ENCODE measurements around the gene ACBD4. TPM values are rescaled to one million over a fixed set of nuclear protein-coding genes. Genes with fewer than 3 reads are reported as not detected.

The ACBD4 gene
- total and polyA plus RNA-seq, 2 donors from 2014 or later: 19.2 to 46.3 TPM

DNA sequence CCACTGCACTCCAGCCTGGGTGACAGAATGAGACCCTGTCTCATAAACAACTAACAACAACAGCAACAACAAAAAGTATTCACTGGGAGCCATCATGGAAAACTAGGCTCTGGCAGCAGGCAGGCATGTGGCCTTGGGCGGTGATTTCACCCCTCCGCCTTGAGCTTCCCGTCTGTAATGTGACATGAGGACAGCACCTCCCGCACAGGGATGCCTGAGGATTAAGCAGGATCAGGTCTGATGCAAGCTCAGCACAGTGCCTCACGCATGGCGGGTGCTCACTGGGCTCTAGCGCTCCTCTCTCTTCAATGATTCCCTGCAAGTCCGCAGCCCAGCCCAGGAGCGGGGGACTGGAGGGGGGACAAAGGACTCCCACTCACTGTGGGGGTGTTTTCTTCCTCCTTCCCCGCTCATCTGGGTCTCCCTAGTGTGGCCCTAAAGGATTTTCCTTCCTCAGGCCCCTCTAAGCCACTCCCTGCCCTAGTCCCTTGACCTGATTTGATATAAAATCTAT, 6.0 kb upstream of the ACBD4 start:
- intact Hi-C loops (cut with DNase I): no loop called here
- FAIRE-seq: no peak
- Histone ChIP-seq H3K27ac (ENCODE audit: low read depth in 2 of 2, low read length in 2 of 2) (no peak overlapping the region), H3K9ac (ENCODE audit: low read length in 3 of 3) (no peak overlapping the region), H3K4me1 (ENCODE audit: control insufficient read depth in 2 of 3, insufficient read depth in 2 of 3, low read depth in 1 of 3, low read length in 3 of 3) (peaks cover 0 to 21% (median 6%) of the 10 kb centered on the region in 3 donors), H3K4me3 (ENCODE audit: low read length in 3 of 3) (no peak overlapping the region), H3K27me3 (ENCODE audit: control insufficient read depth, insufficient read depth, low read length) (no peaks in the 10 kb centered on the region), H3K36me3 (ENCODE audit: control insufficient read depth in 2 of 3, insufficient read depth in 3 of 3, low read length in 3 of 3) (no peaks in the 10 kb centered on the region), H3K9me3 (ENCODE audit: control insufficient read depth in 2 of 3, insufficient read depth in 1 of 3, low read length in 3 of 3) (no peaks in the 10 kb centered on the region)
- TF ChIP-seq, protein P1, sequence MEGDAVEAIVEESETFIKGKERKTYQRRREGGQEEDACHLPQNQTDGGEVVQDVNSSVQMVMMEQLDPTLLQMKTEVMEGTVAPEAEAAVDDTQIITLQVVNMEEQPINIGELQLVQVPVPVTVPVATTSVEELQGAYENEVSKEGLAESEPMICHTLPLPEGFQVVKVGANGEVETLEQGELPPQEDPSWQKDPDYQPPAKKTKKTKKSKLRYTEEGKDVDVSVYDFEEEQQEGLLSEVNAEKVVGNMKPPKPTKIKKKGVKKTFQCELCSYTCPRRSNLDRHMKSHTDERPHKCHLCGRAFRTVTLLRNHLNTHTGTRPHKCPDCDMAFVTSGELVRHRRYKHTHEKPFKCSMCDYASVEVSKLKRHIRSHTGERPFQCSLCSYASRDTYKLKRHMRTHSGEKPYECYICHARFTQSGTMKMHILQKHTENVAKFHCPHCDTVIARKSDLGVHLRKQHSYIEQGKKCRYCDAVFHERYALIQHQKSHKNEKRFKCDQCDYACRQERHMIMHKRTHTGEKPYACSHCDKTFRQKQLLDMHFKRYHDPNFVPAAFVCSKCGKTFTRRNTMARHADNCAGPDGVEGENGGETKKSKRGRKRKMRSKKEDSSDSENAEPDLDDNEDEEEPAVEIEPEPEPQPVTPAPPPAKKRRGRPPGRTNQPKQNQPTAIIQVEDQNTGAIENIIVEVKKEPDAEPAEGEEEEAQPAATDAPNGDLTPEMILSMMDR (IDR thresholded peaks at IDR 0.05; ENCODE audit: borderline replicate concordance, extremely low read depth, insufficient read depth): no peak
- peak; percentile 70 to 88 (median 80) for DNase-seq

GRCh38 chr17:45129940-45130680, 5.4 kb upstream of the ACBD4 start:
- Histone ChIP-seq H3K27ac (ENCODE audit: low read depth in 2 of 2, low read length in 2 of 2) (no peak overlapping the region), H3K36me3 (ENCODE audit: control insufficient read depth in 2 of 3, insufficient read depth in 3 of 3, low read length in 3 of 3) (no peaks in the 10 kb centered on the region), H3K9me3 (ENCODE audit: control insufficient read depth in 2 of 3, insufficient read depth in 1 of 3, low read length in 3 of 3) (no peaks in the 10 kb centered on the region), H3K4me1 (ENCODE audit: control insufficient read depth in 2 of 3, insufficient read depth in 2 of 3, low read depth in 1 of 3, low read length in 3 of 3) (peaks cover 0 to 21% (median 6%) of the 10 kb centered on the region in 3 donors), H3K4me3 (ENCODE audit: low read length in 3 of 3) (no peak overlapping the region), H3K27me3 (ENCODE audit: control insufficient read depth, insufficient read depth, low read length) (no peaks in the 10 kb centered on the region), H3K9ac (ENCODE audit: low read length in 3 of 3) (no peak overlapping the region)
- DNase-seq: peak in 2 of 5 donors; percentile 54 to 56
- FAIRE-seq: no peak
- intact Hi-C loops (cut with DNase I): loop anchor here (10.0 kb wide), 1 partner anchor 65 kb away; no protein-coding TSS in a partner anchor
- TF ChIP-seq, protein P1 (IDR thresholded peaks at IDR 0.05; ENCODE audit: borderline replicate concordance, extremely low read depth, insufficient read depth): no peak

DNA sequence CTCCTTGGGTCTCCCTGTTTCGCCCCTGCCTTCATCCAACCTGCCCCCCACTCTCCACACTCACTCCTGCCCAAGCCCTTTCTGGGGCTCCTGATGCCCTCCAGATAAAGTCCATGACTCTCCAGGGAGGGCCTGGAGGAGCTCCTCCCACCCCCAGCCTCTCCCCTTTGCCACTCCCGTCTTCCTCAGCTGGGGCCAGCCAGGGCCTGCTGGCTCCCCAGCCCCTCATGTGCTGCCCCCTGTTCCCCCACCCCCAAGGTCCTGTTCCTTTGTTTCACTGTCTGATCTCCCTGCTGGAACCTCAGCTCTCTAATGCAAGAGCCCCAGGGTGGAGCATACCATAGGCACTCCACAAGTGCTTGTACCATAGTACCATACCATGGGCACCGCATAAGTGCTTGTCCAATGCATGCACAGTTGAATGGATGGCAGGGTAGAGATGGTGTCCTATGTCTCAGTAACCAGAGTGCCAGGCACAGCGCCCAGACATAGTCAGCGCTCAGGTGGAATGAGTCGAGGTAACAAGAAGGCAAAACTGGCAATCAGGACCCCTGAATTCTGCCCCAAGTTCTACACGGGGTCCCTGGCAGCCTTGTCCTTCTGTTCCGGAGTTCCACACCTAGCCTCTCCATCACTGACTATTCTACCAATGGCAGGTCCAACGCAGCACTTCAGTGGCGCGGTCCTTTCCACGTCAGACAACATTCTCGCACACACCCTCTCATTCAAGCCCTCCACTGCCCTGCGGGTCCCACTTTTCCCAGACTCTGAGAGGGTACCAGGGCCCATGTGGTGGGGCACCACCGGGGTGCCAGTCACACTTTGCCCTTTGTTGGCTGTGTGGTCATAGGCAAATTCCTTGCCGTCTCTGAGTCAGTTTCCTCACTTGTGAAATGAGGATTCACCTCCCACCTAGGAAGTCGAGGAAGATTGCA, 4.5 kb upstream of the ACBD4 start:
- no peak overlapping the region for H3K9ac ChIP-seq (ENCODE audit: low read length in 3 of 3)
- DNase-seq (peak in 1 of 5 donors; percentile 63), FAIRE-seq (no peak)
- TF ChIP-seq, protein P1 (IDR thresholded peaks at IDR 0.05; ENCODE audit: borderline replicate concordance, extremely low read depth, insufficient read depth): no peak
- H3K4me3 ChIP-seq (ENCODE audit: low read length in 3 of 3): peak overlapping the region in 2 of 3 donors; percentile 2 to 60
- no peaks in the 10 kb centered on the region for H3K9me3 ChIP-seq (ENCODE audit: control insufficient read depth in 2 of 3, insufficient read depth in 1 of 3, low read length in 3 of 3)
- H3K27me3 ChIP-seq (ENCODE audit: control insufficient read depth, insufficient read depth, low read length): no peaks in the 10 kb centered on the region
- H3K4me1 ChIP-seq (ENCODE audit: control insufficient read depth in 2 of 3, insufficient read depth in 2 of 3, low read depth in 1 of 3, low read length in 3 of 3): peaks cover 0 to 24% (median 6%) of the 10 kb centered on the region in 3 donors
- intact Hi-C loops (cut with DNase I): loop anchor here (10.0 kb wide), 1 partner anchor 64 kb away; no protein-coding TSS in a partner anchor
- H3K27ac ChIP-seq (ENCODE audit: low read depth in 2 of 2, low read length in 2 of 2): no peak overlapping the region
- H3K36me3 ChIP-seq (ENCODE audit: control insufficient read depth in 2 of 3, insufficient read depth in 3 of 3, low read length in 3 of 3): no peaks in the 10 kb centered on the region
